Ovary (tissue), 9 donors: Measurements from ENCODE around the gene CDH1. TPM values are rescaled to one million over a fixed set of nuclear protein-coding genes. Genes with fewer than 3 reads are reported as not detected.

ENCODE experiments used
- DNase-seq, 5 donors: peaks; one replicate each; pipeline ENCODE4 v3.0.0-alpha.2; 2019 to 2020
- H3K27ac ChIP-seq, 2 donors: fragments of 200-600 bp; one replicate each; pipeline versions ENCODE4 v1.5.1 to v1.8.0; 2019 to 2022
- H3K27me3 ChIP-seq: fragments of 200-600 bp; one replicate; pipeline ENCODE4 v1.8.0; 2022
- H3K36me3 ChIP-seq: fragments of 200-600 bp; sonication (generic); one replicate; pipeline ENCODE4 v1.5.1; 2019
- H3K4me1 ChIP-seq: one replicate; pipeline ENCODE4 v1.8.1; 2013; ENCODE audit warnings: mild to moderate bottlenecking, moderate library complexity; ENCODE audit not compliant: insufficient read depth
- H3K4me3 ChIP-seq: fragments of 200-600 bp; sonication (generic); one replicate; pipeline ENCODE4 v1.5.1; 2017
- H3K9me3 ChIP-seq, 2 donors: fragments of 200-600 bp in 1 of 2; sonication (generic) in 1 of 2; one replicate each; pipeline versions ENCODE4 v1.5.1 to v1.8.1; 2013 to 2019; ENCODE audit warnings: mild to moderate bottlenecking in 1 of 2, moderate library complexity in 1 of 2
- CTCF ChIP-seq, 3 donors: fragments of 450-650 bp in 2 of 3; fragments of 200-600 bp in 1 of 3; IDR thresholded peaks; one replicate each; pipeline versions ENCODE4 v1.5.1 to v1.8.0; 2016 to 2022; ENCODE audit warnings: antibody characterized with exemption in 3 of 3, mild to moderate bottlenecking in 1 of 3
- EP300 ChIP-seq: sonication (generic); formaldehyde crosslinking; IDR thresholded peaks from one replicate; pipeline ENCODE4 v1.6.1; 2017; ENCODE audit warnings: antibody characterized with exemption
- POLR2A ChIP-seq: fragments of 450-650 bp; IDR thresholded peaks from one replicate; pipeline ENCODE4 v1.6.1; 2017; ENCODE audit warnings: antibody characterized with exemption, mild to moderate bottlenecking, moderate library complexity
- WGBS, 3 donors: extraction: QIAGEN DNeasy Blood & Tissue Kit in 1 of 3; methylation state at CpG; one replicate each; pipeline versions ENCODE4 v1.1.5 to v1.1.7; 2013 to 2017; 5-methylcytosine and 5-hydroxymethylcytosine counted together
- intact Hi-C, 4 donors: fragments of 100-400 bp; cut with DNase I; formaldehyde crosslinking; loops; one replicate each; pipeline versions ENCODE4 v1.11.0 to v1.15.1; 2022 to 2023
- polyA plus RNA-seq, 2 donors: library from polyadenylated mRNA; stranded (reverse); fragments of 200-250 nt in 1 of 2; fragments of 350-450 nt in 1 of 2; fragmentation: Illumina TruSeq in 1 of 2; extraction: RNeasy Lipid Tissue Mini Kit (QIAGEN cat#74804) in 1 of 2; gene quantifications; one replicate each; pipeline ENCODE4 v1.2.3, GENCODE V29; 2013 to 2014
- small RNA-seq: library from RNA; depleted of rRNA; stranded (forward); fragments of <200 nt; gene quantifications from one replicate; pipeline ENCODE3, GENCODE V24; 2016
- total RNA-seq, 7 donors: library from RNA; depleted of rRNA in 2 of 7; stranded (reverse); fragments of >200 nt in 2 of 7; fragmentation: NEBNext Ultra II Directional in 3 of 7; extraction: Animal tissue kit (Norgen Biotek cat#: 25700) in 3 of 7; gene quantifications; one replicate each; pipeline versions ENCODE4 v1.1.0 to v1.2.4, GENCODE V29; 2016 to 2023
- donor health status: DM: no; HTN: no; CAD: no; lungs with moderate emphysema.
- donor health status: DM: no; HTN: no; CAD: no.
- donor health status: Bipolar disorder and iron deficiency.
- donor health status: DM: yes; HTN: yes; CAD: no.
- donor health status: DM: no; HTN: no; CAD: no.
- donor health status: DM: yes; HTN: yes; CAD: no.

The CDH1 gene
- total and polyA plus RNA-seq, 9 donors, result 1.1 to 118 (median 9.1) TPM

DNA sequence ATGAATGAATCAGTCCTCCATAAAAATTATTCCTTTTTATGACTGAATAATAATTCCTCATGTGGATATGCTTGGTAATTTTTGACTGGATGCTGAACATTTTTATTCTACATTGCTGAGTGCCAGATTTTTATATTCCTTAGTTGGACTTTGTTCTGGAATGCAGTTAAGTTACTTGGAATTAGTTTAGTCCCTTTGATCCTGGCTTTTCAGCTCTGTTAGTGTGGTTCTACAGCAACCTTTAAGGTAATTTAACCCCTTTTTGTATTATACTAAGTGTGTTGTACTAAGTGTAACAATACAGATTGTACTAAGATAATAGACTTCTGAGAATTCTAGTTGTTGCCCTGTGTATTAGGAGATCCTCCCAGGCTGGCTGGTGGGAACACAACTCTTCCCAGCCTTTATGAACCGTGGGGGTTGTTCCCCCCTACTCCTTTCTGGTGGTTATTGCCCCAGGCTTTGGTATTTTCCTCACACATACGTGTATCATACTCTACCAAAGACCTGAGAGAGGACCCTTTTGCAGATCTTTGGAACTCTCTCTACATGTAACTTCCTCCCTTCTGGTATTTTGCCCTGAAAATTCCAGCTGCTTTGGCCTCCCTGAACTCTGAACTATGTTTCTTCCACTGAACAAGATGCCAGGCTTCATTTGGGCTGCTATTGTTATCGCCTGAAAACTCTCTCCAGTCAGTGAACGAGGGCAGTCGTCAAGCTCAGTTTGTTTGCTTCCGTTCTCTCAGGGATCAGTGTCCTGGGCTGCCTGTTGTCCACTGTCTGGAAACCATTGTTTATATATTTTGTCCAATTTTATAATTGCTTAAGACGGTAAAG lies 136.8 kb downstream of the CDH1 start:
- no peak for DNase-seq

GRCh38 chr16:68875871-68876270 lies 138.8 kb downstream of the CDH1 start:
- H3K4me1 ChIP-seq, result no peaks in the 10 kb centered on the region
- no peaks in the 10 kb centered on the region for H3K9me3 ChIP-seq
- TF ChIP-seq POLR2A, result no peak
- no peak for TF ChIP-seq EP300
- TF ChIP-seq CTCF (IDR thresholded peaks at IDR 0.05), result no peak
- H3K36me3 ChIP-seq, result no peaks in the 10 kb centered on the region
- no peaks in the 10 kb centered on the region for H3K27me3 ChIP-seq
- no peak overlapping the region for H3K4me3 ChIP-seq
- no peak overlapping the region for H3K27ac ChIP-seq
- WGBS, 3 donors, result 93 to 100% (median 99%) methylated on average over 4 of the region's 4 CpGs
- intact Hi-C loops, result loop anchor here in 1 of 4 donors (10.0 kb wide), 1 partner anchor 419 kb away; no protein-coding TSS in a partner anchor
- DNase-seq, result no peak

More for the DNA sequence above, 136.8 kb downstream of the CDH1 start:
- Histone ChIP-seq H3K27me3 (no peaks in the 10 kb centered on the region), H3K9me3 (no peaks in the 10 kb centered on the region), H3K4me1 (no peaks in the 10 kb centered on the region), H3K27ac (no peak overlapping the region), H3K4me3 (no peak overlapping the region), H3K36me3 (no peaks in the 10 kb centered on the region)
- intact Hi-C loops, result loop anchor here in 1 of 4 donors (10.0 kb wide), 1 partner anchor 421 kb away; no protein-coding TSS in a partner anchor
- no peak for TF ChIP-seq POLR2A
- TF ChIP-seq CTCF (IDR thresholded peaks at IDR 0.05), result no peak
- no peak for TF ChIP-seq EP300
- WGBS, 3 donors, result 74 to 83% (median 81%) methylated on average over 7 of the region's 7 CpGs

DNA sequence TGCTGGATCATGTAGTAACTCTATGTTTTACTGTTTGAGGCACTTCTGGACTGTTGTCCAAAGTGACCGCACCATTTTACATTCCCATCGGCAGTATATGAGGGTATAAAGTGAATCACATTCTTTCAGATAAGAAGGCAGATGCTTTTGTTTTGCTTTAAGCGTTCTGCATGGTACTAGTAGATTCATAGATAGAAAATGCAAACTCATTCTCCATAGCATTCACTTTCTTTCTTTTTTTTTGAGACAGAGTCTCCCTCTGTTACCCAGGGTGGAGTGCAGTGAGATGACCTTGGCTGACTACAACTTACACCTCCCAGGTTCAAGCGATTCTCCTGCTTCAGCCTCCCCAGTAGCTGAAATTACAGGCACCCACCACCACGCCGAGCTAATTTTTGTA lies 146.6 kb downstream of the CDH1 start:
- TF ChIP-seq POLR2A (no peak), CTCF (IDR thresholded peaks at IDR 0.05) (no peak), EP300 (no peak)
- intact Hi-C loops, result loop anchor here in 1 of 4 donors (10.0 kb wide), 1 partner anchor 891 kb away; no protein-coding TSS in a partner anchor
- no peak for DNase-seq
- Histone ChIP-seq H3K27ac (no peak overlapping the region), H3K9me3 (no peaks in the 10 kb centered on the region), H3K36me3 (no peaks in the 10 kb centered on the region), H3K4me3 (no peak overlapping the region), H3K27me3 (no peaks in the 10 kb centered on the region), H3K4me1 (peaks cover 6% of the 10 kb centered on the region)
- 66 to 79% (median 68%) methylated on average over 6 of the region's 6 CpGs for WGBS, 3 donors

DNA sequence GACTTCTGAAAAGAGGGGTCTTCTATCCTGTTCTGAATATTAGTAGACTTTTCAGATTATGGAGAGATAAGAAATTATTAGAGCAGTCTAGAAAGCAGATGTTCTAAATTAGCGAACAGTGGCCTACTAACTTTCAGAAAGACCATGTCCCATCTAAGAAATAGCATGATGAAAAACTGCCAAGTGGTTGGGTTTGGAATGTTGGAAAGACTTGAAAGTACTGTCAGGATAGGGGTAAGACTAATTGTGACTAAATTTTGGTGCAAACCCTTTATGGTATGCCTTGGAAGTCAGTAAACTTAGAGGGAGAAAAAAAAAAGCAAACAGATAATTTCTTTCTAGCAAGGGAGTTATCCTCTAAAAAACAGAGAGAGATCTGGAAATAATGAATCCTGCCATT lies 147.3 kb downstream of the CDH1 start:
- intact Hi-C loops, result loop anchor here in 1 of 4 donors (10.0 kb wide), 1 partner anchor 890 kb away; no protein-coding TSS in a partner anchor
- H3K27me3 ChIP-seq, result no peaks in the 10 kb centered on the region
- H3K9me3 ChIP-seq, result no peaks in the 10 kb centered on the region
- no peak overlapping the region for H3K27ac ChIP-seq
- DNase-seq, result no peak
- no peak for TF ChIP-seq POLR2A
- TF ChIP-seq CTCF (IDR thresholded peaks at IDR 0.05), result no peak
- TF ChIP-seq EP300, result no peak
- no peak overlapping the region for H3K4me3 ChIP-seq
- peaks cover 6% of the 10 kb centered on the region for H3K4me1 ChIP-seq
- 28 to 41% (median 36%) methylated on average over 1 of the region's 1 CpG for WGBS, 3 donors
- H3K36me3 ChIP-seq, result no peaks in the 10 kb centered on the region

Small RNAs within 50 kb of the gene (small RNA-seq; reads per million reads assigned to genes)
- gene RNA5SP429, result not detected

Other genes with a start within 250 kb of the CDH1 start
- gene ZFP90, start 198.0 kb upstream of the CDH1 start, total RNA-seq, result 10 to 100 TPM; 29.8 to 50.0 (median 40.7) TPM
- gene ZFP90, start 198.0 kb upstream of the CDH1 start, polyA plus RNA-seq, result 10 to 100 TPM; 16.7 to 25.3 TPM
- 10 to 100 TPM; 32.4 to 99.0 (median 52.4) TPM for gene CDH3, start 92.0 kb upstream of the CDH1 start, total RNA-seq
- gene CDH3, start 92.0 kb upstream of the CDH1 start, polyA plus RNA-seq, result 10 to 100 TPM; 75.2 to 84.5 TPM
- gene TANGO6, start 106.2 kb downstream of the CDH1 start, total RNA-seq, result 10 to 100 TPM in 6 of 7 donors, 1 to 10 TPM in 1; 9.4 to 27.8 (median 18.3) TPM
- 1 to 10 TPM; 4.7 to 9.1 TPM for gene TANGO6, start 106.2 kb downstream of the CDH1 start, polyA plus RNA-seq